Endothelial cell (in vitro differentiated cells): ENCODE measurements around the gene PTPN5. TPM values are rescaled to one million over a fixed set of nuclear protein-coding genes. Genes with fewer than 3 reads are reported as not detected.

Experiments used
- DNase-seq: peaks from one replicate; pipeline ENCODE4 v3.0.0; 2021; ENCODE audit warnings: low spot score
- H3K27ac Mint-ChIP-seq: one replicate; pipeline ENCODE4 v1.8.0; 2021; ENCODE audit warnings: mixed read lengths, inconsistent platforms; ENCODE audit not compliant: unreplicated experiment
- H3K27me3 Mint-ChIP-seq: one replicate; pipeline ENCODE4 v1.8.0; 2021; ENCODE audit warnings: mild to moderate bottlenecking, moderate library complexity, mixed read lengths, inconsistent platforms; ENCODE audit not compliant: unreplicated experiment
- H3K36me3 Mint-ChIP-seq: one replicate; pipeline ENCODE4 v1.8.0; 2021; ENCODE audit warnings: mild to moderate bottlenecking, low read depth, mixed read lengths, inconsistent platforms; ENCODE audit not compliant: unreplicated experiment
- H3K4me1 Mint-ChIP-seq: one replicate; pipeline ENCODE4 v1.8.0; 2021; ENCODE audit warnings: mild to moderate bottlenecking, mixed read lengths, inconsistent platforms; ENCODE audit not compliant: unreplicated experiment
- H3K4me3 Mint-ChIP-seq: one replicate; pipeline ENCODE4 v1.8.0; 2021; ENCODE audit warnings: mild to moderate bottlenecking, mixed read lengths, inconsistent platforms; ENCODE audit not compliant: unreplicated experiment
- H3K9me3 Mint-ChIP-seq: one replicate; pipeline ENCODE4 v1.8.0; 2021; ENCODE audit warnings: mixed read lengths, inconsistent platforms; ENCODE audit not compliant: unreplicated experiment
- CTCF ChIP-seq: fragments of 200-600 bp; sonication (generic); IDR thresholded peaks from one replicate; pipeline ENCODE4 v1.5.0; 2021; ENCODE audit warnings: antibody characterized with exemption; ENCODE audit not compliant: unreplicated experiment
- total RNA-seq: library from RNA; stranded (reverse); fragmentation: NEBNext Ultra II Directional; extraction: Animal tissue kit (Norgen Biotek cat#: 25700); gene quantifications from one replicate; pipeline ENCODE4 v1.2.1, GENCODE V29; 2021; ENCODE audit not compliant: unreplicated experiment

Gene PTPN5
- total RNA-seq, 1 donor from 2014 or later: 16.4 TPM

GRCh38 chr11:18729426-18729825 lies 62.2 kb downstream of the PTPN5 start:
- no peak for TF ChIP-seq CTCF
- Mint-ChIP-seq H3K36me3 (peaks cover 9% of the 10 kb centered on the region), H3K4me3 (no peak overlapping the region), H3K4me1 (peaks cover 8% of the 10 kb centered on the region), H3K27ac (no peak overlapping the region), H3K9me3 (no peaks in the 10 kb centered on the region), H3K27me3 (peaks cover 6% of the 10 kb centered on the region)
- no peak for DNase-seq

GRCh38 chr11:18728658-18729057 lies 62.9 kb downstream of the PTPN5 start:
- Mint-ChIP-seq H3K4me3 (no peak overlapping the region), H3K4me1 (peaks cover 8% of the 10 kb centered on the region), H3K27ac (no peak overlapping the region), H3K36me3 (peaks cover 9% of the 10 kb centered on the region), H3K9me3 (no peaks in the 10 kb centered on the region), H3K27me3 (peaks cover 4% of the 10 kb centered on the region)
- DNase-seq: no peak
- TF ChIP-seq CTCF: no peak

GRCh38 chr11:18727479-18728236 lies 63.9 kb downstream of the PTPN5 start:
- peak; percentile 77 for DNase-seq
- H3K36me3 Mint-ChIP-seq: peaks cover 9% of the 10 kb centered on the region
- no peak overlapping the region for H3K4me3 Mint-ChIP-seq
- H3K27me3 Mint-ChIP-seq: peaks cover 4% of the 10 kb centered on the region
- H3K27ac Mint-ChIP-seq: no peak overlapping the region
- TF ChIP-seq CTCF: peak; percentile 71
- no peaks in the 10 kb centered on the region for H3K9me3 Mint-ChIP-seq
- H3K4me1 Mint-ChIP-seq: peaks cover 8% of the 10 kb centered on the region

- H3K4me1 Mint-ChIP-seq: peaks cover 8% of the 10 kb centered on the region
- H3K4me3 Mint-ChIP-seq: no peak within 1 kb of the TSS
- H3K27me3 Mint-ChIP-seq: peaks cover 4% of the 10 kb centered on the region
- peaks cover 9% of the 10 kb centered on the region for H3K36me3 Mint-ChIP-seq
- no peak within 1 kb of the TSS for H3K27ac Mint-ChIP-seq
- no peak for TF ChIP-seq CTCF
- no peaks in the 10 kb centered on the region for H3K9me3 Mint-ChIP-seq
- DNase-seq: no peak
Observed at GRCh38 chr11:18726040-18726439, 65.6 kb downstream of the PTPN5 start, which contains the start of gene IGSF22. TSS of gene IGSF22 (minus strand) at chr11:18726188. CDS start at chr11:18724236, 1,952 bp downstream.

GRCh38 chr11:18723991-18724390 lies 67.6 kb downstream of the PTPN5 start:
- Mint-ChIP-seq H3K36me3 (no peaks in the 10 kb centered on the region), H3K27me3 (peaks cover 2% of the 10 kb centered on the region), H3K4me1 (peaks cover 8% of the 10 kb centered on the region), H3K4me3 (no peak overlapping the region), H3K9me3 (no peaks in the 10 kb centered on the region), H3K27ac (no peak overlapping the region)
- no peak for TF ChIP-seq CTCF
- DNase-seq: no peak
